HG03060 (cell line): ENCODE data around the gene STX8.

Experiments
- ATAC-seq: cut with Tn5 transposase; IDR thresholded peaks from one replicate; pipeline ENCODE4 v1.9.1; 2021; ENCODE audit warnings: low read depth, moderate number of reproducible peaks; ENCODE audit not compliant: unreplicated experiment

The STX8 gene

GRCh38 chr17:9219631-9220397 lies 355.8 kb downstream of the STX8 start:
- ATAC-seq = no peak

- ATAC-seq = no peak
Observed at GRCh38 chr17:9218911-9219310, 356.7 kb downstream of the STX8 start.

DNA sequence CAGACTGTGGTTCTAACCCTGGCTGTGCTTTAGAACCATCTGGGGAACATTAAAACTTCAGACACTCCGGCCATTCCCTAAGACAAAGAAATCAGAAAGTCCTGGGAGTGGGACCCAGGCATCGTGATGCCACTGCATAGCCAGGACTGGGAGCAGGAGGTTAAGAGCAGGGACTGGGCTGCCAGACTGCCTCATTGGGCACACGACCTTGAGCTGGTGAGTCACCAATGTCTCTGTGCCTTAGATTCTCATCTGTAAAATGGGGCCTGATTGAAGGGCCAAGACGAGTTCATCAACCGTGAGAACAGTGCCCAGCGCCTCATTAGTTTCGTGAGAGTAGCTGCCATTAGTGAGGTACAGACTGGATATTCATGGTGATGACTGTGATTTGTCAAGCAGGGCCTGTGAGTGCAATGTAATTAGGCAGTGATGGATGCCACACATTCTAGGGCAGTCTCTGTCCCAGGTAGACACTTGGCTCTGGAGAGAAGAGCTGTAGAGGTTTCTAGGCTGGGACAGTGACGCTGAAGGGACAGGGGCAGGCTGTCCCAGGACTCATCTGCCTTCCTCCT lies 357.5 kb downstream of the STX8 start:
- ATAC-seq = no peak

GRCh38 chr17:9217151-9218056 lies 358.2 kb downstream of the STX8 start:
- no peak for ATAC-seq

DNA sequence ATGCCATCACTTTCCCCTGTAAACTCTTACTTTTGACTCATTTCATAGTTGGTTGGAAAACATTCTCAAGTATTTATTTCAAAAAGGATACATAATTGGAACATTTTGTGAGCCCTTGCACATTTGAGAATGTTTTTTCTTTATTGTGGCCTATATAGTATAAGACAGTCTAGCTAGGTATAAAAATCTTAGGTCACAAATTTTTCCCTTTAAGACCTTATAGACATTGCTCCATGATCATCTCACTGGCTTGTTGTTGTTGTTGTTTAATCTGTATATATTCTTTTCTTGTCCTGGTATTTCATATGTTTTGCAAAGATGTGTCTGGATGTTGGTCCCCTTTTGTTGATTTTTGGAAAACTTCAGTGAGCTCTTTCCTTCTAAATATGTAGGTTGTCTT lies 360.2 kb downstream of the STX8 start:
- no peak for ATAC-seq

DNA sequence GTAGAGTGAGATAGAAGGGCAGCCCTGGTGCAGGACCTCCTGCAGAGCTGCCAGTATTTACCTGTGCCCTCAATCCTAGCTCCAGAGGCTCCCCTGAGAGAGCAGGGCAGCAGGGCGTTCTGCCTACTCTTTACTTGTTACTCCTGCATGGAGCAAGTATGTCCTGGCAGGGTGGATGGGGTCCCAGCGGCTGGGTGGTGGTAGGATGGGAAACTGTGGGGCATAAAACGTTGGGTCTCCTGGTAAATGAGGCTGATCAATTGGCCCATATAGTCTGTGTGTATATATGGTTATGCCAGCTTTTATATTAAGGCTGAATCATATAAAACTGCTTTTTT lies 362.3 kb downstream of the STX8 start:
- ATAC-seq = no peak

DNA sequence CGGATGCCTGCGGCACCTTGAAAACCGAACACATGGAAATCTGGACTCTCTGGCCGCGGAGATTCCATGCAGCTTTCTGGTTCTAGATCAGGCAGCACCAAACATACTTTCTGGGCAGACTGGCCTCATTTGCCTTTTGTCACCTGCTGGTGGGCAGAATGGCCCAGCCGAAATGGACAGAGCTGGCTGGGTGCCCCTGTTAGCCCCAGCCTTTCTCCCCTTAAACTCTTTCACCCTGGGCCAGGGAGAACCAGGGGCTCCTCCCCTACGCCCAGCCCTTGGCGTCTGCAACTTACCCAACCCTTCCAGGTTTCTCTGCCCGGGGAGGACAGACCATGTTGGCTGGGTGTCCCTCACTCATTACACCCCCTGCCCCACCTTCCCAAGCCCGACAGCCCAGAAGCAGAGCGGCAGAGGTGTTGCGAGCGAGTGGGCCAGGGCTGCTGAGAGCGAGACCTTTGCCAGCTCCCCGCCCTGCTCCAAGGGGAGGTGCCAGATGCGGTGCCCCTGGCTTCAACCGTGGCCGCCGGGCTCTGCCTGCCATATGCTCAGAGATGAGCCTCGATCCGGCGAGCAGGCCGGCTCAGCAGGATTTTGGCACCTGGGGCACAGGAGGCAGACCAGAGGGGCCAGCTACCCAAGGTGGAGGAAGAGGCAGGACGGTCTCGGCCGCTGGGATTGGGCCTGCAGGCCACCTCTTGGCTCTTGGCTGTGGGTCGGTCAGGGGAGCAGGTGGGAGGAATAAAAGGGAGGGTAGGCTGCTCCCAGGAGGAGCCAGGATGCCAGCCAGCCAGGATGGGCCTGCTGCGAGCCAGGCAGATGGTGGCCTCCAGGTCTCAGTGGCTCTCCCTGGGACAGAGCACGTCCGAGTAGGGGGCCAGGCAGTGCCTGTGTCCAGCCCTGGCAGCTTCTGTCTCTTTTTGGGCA lies 363.0 kb downstream of the STX8 start:
- no peak for ATAC-seq

- ATAC-seq = no peak
Observed at GRCh38 chr17:9211133-9211765, 364.4 kb downstream of the STX8 start.

- ATAC-seq = no peak
Observed at GRCh38 chr17:9209781-9210370, 365.7 kb downstream of the STX8 start.

DNA sequence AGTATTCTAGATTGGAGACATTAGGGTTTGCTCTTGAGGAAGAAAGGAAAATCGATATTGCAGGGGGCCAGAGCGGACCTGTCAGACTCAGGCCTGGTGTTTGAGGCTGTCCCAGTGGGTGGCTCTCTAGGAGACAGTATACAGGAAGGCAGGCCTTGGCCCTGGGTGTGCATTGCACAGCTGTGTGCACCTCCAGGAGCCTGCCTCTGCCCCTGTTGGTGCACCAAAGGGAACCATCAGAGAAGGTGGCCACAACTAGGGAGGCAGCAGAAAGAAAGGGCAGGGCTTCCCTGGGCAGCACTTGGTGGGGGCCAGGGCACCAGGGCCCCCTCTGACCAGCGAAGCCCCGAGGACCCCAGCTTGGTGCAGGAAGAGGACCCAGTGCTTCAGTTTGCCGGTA lies 366.3 kb downstream of the STX8 start:
- no peak for ATAC-seq

GRCh38 chr17:9208381-9209105 lies 367.1 kb downstream of the STX8 start:
- ATAC-seq = no peak

GRCh38 chr17:9206741-9207332 lies 368.8 kb downstream of the STX8 start:
- no peak for ATAC-seq

DNA sequence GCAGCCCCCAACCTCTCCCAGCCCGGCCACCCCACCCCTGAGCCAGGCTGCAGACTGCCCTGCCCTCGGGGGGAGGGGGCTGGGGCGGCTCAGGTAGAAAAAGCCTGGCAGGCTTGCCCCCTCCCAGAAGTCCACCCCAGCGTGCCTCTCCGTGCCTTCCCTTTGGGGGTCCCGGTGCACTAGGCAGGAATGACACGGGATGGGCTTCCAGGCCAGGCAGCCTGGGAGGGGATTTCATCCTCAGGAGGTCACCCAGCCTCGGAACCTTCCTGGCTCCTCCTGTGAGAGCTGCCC lies 369.3 kb downstream of the STX8 start:
- no peak for ATAC-seq

- no peak for ATAC-seq
Observed at GRCh38 chr17:9205520-9206409, 369.9 kb downstream of the STX8 start.

GRCh38 chr17:9204637-9205329 lies 370.8 kb downstream of the STX8 start:
- no peak for ATAC-seq

DNA sequence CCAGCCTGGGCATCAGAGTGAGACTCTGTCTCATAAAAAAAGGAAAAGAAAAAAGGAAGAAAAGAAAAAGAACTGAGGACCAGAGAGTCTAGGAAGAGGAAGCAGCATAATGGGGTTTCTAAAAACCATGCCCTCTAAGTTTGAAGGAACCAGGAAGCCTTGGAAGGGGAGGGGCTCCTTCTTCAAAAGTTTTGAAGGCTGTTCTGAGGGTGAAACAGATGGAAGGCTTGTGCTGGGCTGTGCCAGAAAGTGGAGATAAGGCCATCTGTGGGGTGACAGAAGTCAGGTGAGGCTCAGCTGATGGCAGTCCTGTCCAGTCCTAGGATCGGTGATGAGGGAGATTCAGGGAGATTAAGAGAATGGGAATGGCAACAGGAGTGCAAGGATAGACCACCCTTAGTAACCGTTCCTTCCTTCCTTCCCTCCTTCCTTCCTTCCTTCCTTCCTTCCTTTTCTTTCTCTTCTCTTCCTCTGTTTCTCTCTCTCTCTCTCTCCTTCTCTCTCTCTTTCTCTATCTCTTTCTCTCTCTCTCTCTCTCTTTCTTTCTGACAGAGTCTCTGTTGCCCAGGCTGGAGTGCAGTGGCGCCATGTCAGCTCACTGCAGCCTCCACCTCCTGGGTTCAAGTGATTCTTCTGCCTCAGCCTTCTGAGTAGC lies 371.7 kb downstream of the STX8 start:
- ATAC-seq = no peak

GRCh38 chr17:9202532-9202931 lies 373.1 kb downstream of the STX8 start:
- no peak for ATAC-seq
